ENCODE data around the gene HAPLN2.
A peak's percentile ranks its signal among the peaks of the same experiment; 100 is the strongest.
"Not testable (repeated sequence)": the region's sequence is repeated elsewhere in the genome, so short reads cannot be mapped to it uniquely, and the experiment has no call there.

Gene HAPLN2

DNA sequence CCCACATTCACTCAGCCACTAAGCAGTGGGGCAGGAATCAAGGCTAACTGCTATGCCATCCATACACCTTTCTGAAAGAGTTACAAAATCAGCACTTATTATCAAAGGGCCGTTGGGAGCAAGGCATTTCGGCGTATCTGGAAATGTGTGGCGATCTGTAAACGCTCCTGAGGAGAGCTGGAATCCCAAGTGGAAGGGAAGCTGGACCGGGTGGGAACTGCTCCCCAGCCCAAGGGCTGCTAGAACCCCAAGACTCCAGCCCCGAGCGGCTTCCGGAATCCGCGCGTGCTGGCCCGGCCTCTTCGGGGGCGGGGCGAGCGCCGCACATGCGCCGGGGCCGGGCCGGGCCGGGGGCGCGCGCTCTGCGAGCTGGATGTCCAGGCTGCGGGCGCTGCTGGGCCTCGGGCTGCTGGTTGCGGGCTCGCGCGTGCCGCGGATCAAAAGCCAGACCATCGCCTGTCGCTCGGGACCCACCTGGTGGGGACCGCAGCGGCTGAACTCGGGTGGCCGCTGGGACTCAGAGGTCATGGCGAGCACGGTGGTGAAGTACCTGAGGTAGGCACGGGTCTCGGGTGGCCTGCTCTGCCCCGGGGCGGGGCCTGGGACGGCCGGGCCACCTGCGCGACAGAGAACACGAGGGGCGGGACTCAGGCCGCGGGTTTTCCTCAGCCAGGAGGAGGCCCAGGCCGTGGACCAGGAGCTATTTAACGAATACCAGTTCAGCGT is 27.6 kb upstream of the HAPLN2 start, which contains the start of gene NAXE:
NAXE (plus strand) TSS at position 345 of the 726 bp plus-strand sequence; CDS start at position 374, 29 bp downstream.
- peak in 1 of 2 donors; percentile 50 for DNase-seq (ENCODE audit: extremely low read depth in 1 of 2, low read depth in 1 of 2)

DNA sequence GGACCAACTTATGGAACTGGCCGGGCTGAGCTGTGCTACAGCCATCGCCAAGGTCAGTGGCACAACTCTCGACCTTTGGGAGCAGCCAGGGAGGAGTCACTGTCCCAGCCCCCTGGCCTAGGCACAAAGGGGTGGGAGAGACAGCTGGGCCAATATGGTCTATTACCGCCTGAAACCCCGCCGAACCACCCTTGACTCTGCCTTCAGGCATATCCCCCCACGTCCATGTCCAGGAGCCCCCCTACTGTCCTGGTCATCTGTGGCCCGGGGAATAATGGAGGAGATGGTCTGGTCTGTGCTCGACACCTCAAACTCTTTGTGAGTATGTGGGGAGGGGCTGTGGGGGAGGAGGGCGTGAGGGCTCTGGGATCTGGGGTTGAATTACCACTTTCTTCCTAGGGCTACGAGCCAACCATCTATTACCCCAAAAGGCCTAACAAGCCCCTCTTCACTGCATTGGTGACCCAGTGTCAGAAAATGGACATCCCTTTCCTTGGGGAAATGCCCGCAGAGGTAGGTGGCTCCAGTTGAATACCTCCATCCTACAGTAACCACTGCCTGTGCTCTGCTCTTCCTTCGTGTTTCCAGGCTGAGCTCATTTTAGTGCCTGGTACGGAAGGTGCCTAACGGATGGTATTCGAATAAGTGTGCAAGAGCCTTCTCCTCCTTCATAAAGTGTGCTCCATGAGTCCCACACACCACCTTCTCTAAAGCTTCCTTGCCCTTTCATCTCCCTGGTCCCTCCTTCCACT is 26.9 kb upstream of the HAPLN2 start:
- no peak for DNase-seq (ENCODE audit: extremely low read depth in 1 of 2, low read depth in 1 of 2)

DNA sequence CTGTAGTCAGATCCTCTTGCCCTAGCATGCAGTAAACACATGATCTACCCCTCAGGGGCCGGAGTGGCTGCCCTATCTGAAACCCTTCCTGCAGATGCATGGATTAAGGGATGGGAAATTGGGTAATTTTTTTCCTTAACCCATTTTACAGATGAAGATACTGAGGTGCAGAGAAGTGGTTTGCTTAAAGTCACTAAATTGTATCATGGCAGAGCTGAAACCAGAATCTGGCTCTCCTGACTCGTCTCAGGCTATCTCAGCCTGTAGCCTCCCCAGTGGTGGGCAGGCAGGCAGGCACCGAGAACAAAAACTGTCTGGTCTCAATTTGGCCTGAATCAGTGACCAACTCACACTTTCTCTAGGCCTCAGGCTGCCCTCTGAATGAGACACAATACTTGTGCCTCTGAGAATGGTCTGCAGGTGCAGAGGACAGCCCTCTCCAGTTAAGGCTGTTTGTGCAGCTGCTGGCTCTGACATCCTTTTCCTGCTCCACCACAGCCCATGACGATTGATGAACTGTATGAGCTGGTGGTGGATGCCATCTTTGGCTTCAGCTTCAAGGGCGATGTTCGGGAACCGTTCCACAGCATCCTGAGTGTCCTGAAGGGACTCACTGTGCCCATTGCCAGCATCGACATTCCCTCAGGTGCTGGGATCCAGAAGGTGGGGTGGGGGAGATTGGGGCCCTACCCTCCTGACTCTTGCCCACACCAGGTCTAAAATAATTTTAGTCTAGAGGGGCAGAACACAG is 26.1 kb upstream of the HAPLN2 start:
- no peak for DNase-seq (ENCODE audit: extremely low read depth in 1 of 2, low read depth in 1 of 2)

DNA sequence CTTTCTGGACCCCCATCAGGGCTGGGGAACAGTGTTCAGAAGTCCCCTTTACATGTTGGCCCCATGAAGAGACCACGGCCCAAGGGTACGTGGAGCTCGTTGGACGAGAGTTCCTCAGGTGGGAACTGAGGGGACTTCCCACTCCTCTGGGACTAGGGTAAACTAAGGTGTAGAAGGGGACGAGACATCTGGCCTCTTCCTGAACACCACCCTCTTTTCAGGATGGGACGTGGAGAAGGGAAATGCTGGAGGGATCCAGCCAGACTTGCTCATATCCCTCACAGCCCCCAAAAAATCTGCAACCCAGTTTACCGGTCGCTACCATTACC is 25.6 kb upstream of the HAPLN2 start:
- no peak for DNase-seq (ENCODE audit: extremely low read depth in 1 of 2, low read depth in 1 of 2)

DNA sequence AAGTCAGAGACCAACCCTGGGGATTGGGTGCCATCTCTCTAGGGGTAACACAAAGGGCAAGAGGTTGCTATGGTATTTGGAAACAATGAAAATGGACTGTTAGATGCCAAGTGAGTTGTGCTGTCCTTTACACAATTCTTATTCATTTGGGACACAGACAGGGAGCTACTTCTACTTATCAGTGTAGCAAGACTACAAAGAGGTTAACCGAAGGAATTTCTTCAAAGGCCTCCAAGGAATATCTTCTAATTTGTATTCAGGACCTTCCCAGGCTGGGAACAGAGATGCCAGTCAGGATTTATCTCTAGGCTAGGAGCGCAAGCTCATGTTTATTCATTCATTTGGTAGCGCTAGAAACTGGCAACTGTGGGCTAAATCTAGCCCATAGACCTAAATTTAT is 25.0 kb upstream of the HAPLN2 start:
- no peak for DNase-seq (ENCODE audit: extremely low read depth in 1 of 2, low read depth in 1 of 2)

DNA sequence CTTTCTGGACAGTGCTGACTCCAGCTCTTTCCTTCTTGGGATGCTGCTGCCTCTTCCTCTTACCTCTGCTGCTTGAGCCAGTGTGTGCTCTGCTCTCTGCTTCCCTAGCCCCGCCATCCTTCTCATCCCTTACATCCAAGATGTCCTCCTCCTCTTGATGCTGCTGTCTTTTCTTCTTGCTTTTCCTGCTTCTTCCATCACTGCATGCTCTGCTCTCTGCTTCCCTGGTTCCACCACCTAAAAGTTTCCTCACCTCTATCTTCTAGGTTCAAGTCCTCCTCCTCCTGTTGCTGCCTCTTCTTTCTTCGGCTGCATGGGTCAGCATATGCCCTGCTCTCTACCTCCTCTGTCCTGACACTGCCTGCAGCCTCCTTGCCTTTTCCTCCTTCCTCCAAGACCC is 24.2 kb upstream of the HAPLN2 start:
- no peak for DNase-seq (ENCODE audit: extremely low read depth in 1 of 2, low read depth in 1 of 2)

DNA sequence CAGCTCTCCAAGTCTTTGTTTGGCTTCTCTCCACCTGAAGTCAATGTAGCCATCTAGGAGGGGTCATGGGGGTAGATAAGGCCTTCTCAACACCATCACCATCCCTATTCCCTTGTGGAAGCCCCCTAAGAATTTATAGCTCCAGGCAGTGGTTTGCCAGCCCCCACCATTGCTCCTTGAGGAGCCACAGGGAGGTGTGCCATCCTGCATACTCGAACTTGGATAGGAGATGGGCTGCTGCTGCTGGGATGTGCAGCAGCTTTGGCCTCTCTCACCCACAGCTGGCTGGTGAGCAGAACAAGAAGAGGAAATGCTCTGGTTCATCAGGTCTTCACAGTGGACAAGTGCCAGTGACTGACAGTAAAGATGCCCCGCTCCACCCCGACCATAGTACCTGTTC is 22.8 kb upstream of the HAPLN2 start:
- no peak for DNase-seq (ENCODE audit: extremely low read depth in 1 of 2, low read depth in 1 of 2)

DNA sequence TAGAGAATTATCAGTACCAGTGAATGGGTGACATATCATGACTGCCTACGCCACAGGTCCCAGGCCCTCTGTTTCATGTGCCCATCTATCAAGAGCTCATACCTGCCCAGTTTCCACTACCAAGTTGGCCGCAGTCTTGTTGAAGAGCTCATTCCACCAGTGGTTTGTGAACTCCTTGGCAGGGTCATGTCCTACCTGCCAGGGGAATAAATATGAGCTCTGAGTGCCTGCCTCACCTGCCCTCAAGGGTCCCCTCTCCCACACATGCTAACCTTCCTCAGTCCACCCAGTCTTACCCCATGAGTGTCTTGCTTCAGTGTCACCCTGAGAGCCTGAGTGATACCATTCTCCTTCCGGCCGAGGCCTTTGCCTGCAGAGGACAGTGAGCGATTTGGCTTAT is 21.1 kb upstream of the HAPLN2 start:
- DNase-seq (ENCODE audit: extremely low read depth in 1 of 2, low read depth in 1 of 2) = no peak

DNA sequence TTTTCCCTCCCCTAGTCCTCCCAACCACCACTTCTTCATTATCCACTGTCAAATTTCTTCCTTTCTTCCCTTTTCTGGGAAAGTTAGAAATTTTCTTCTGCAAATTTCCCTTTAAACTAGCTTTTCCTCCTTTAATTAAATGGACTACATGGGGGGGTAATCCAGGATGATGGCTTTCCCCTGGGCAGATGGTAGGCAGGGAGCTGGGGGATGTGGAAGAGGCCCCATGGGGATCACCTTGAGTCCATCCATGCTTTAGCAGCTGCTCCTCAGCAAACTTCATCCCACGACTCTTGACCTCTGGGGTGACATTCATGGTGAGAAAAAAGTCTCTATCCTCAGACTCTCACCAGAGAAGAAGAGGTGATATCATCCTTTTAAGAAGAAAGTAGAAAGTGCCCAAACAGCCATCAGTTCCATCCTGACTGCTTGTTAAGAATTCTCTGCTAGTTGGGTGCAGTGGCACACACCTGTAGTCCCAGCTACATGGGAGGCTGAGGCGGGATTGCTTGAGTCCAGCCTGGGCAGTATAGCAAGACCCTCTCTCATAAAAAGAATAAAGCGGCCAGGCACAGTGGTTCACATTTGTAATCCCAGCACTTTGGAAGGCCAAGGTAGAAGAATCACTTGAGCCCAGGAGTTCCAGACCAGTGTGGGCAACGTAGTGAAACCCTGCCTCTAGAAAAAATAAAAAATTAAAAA is 20.3 kb upstream of the HAPLN2 start:
- no peak for DNase-seq (ENCODE audit: extremely low read depth in 1 of 2, low read depth in 1 of 2)

DNA sequence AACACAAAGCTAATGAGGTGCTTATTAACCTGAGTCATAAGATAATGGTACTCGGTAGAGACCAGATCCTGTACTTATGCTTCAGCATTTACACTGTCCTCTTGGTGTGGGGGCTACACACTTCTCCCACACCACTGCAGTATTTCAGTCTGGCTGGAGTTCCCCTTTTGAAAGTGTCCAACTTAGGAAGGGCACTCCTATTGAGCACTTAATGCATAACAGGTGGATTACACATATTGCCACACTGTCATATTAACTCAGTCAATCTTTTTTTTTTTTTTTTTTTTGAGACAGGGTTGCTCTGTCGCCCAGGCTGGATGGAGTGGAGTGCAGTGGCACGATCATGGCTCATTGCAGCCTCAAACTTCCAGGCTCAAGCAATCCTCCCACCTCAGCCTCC is 19.4 kb upstream of the HAPLN2 start:
- DNase-seq (ENCODE audit: extremely low read depth in 1 of 2, low read depth in 1 of 2) = no peak

DNA sequence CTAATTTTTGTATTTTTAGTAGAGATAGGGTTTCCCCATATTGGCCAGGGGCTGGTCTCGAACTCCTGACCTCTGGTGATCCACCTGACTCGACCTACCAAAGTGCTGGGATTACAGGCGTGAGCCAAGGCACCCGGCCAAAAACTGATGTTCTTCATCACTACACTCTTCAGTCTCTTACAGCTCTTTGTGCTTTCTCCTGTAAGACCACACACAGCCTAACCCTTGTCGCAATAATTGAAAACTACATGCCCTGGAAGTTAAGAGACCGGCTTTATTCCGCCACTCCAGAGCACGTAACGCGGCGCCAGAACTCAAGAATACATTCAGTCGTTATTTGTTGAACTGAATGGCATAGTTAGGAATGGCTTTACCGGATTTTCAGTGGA is 18.5 kb upstream of the HAPLN2 start:
- no peak for DNase-seq (ENCODE audit: extremely low read depth in 1 of 2, low read depth in 1 of 2)

DNA sequence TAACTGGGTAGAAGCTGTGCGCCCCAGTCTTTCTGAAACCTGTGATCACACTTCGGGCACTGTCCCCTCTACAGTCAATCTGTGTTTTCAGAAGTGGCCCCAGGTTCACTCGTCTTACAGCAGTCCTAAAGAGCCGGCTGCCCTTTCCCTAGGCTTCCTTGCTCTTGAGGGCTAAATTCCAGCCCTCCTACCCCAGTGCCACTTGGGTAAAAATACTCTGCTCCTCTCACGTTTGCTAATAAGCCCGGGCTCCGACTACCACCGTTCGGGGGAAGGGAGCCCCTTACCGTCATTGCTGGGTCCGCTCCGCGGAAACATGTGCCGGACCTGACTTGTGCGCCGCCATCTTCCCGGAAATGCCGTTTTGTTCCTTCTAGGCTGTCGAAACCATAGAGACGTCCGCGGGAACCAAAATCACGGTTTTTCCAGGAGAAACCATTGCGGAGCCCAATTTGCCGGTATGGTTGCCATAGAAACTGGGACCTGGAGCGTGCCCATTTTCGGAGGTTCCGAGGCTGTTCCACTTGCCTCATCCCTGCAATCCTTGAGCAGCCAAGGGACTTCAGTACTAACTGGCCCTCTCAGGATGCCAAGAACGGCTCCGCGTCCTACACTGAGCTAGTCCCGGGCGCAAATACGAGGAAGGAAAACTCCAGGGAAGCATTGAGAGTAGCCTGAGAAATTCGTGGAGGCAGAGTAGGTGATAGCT is 17.9 kb upstream of the HAPLN2 start, which contains the start of gene GPATCH4:
GPATCH4 (minus strand) TSS at position 358 of the 709 bp plus-strand sequence.
- peak; percentile 60 to 74 for DNase-seq (ENCODE audit: extremely low read depth in 1 of 2, low read depth in 1 of 2)

DNA sequence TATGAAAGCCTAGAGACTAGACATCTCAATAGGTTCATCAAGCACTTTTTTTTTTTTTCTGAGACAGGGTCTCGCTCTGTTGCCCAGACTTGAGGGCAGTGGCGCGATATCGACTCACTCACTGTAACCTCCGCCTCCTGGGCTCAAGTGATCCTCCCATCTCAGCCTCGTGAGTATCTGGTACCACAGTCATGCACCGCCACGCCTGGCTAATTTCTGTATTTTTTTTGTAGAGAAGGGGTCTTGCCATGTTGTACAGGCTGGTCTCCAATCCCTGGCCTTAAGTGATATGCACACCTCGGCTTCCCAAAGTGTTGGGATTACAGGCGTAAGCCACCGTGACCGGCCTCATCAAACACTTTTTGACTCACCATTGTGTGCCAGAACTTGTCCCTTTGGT is 17.3 kb upstream of the HAPLN2 start:
- no peak for DNase-seq (ENCODE audit: extremely low read depth in 1 of 2, low read depth in 1 of 2)

DNA sequence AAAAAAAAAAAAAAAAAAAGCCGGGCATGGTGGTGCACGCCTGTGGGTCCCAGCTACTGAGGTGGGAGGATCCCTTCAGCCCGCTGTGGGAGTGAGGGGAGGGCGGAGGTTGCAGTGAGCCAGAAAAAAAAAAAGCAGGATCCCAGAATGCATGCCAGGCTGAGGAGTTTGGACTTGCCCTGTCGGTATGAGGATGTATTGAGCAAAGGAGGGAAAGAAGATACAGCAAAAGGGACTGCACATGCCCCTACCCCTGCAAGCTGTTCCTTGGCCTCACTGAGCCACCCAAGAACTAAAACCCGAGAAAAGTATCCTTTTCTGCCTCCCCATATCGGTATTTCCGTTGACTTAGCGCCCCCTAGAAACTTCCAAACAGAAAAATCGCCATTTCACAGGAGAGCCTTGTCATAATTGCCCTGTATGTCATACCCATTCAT is 16.6 kb upstream of the HAPLN2 start:
- no peak for DNase-seq (ENCODE audit: extremely low read depth in 1 of 2, low read depth in 1 of 2)

DNA sequence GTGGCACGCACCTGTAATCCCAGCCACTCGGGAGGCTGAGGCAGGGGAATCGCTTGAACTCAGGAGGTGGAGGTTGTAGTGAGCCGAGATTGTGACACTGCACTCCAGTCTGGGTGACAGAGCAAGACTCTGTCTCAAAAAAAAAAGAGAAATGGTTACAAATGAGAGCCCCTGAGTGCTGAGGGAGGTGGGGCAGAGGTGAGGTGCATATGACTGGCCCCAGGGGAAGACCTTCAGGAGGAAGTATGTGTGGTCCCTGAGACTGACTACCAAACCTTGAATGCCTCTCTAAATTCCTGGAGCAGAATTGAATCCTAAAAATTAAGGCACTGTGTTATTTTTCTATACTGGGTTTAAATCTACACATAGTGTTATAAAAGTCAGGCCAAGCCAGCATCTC is 11.9 kb upstream of the HAPLN2 start:
- not testable (repeated sequence) for DNase-seq (ENCODE audit: extremely low read depth in 1 of 2, low read depth in 1 of 2)

DNA sequence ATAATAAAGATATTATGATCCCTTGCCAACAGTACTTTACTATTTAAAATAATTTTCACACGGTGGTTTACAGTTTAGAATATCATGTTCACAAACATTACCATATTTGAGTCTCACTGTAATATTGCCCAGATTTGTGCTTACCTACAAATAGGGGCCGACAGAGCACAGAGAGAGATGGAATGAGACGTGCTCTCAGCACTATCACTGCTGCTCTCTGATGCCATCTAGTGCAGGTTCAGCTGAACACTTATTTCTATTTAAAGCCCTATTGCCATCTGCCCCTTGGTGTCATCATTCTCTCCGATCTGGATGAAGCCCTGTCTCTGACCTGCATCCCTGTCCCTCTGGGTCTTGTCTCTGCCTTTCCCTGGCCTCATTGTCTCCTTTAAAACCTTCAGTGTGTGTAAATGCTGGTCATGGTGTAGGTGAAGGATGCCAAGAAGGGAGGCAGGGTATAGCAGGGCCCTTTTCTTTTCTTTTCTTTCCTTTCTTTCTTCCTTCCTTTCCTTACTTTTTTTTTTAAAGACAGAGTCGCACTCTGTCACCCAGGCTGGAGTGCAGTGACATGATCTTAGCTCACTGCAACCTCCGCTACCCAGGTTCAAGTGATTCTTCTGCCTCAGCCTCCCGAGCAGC is 11.1 kb upstream of the HAPLN2 start:
- peak in 1 of 2 donors; percentile 49 for DNase-seq (ENCODE audit: extremely low read depth in 1 of 2, low read depth in 1 of 2)

DNA sequence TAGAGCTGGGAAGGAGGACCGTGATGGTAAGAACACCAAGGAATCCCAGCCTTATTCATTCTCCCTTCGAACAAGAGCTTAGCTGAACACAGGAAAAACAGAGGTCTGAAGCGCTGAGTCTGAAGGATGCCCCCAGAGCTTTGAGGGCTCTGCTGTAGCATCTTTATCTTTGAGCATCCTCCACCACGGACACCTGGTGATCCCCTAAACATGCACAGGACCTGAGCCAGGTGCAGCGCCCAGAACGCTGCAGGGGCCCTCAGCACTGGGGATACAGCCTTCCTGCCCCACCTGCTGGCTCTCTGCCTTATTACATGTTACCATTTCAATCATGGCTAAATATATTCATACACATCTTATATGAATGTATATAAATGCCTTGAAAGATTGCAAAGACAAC is 10.2 kb upstream of the HAPLN2 start:
- DNase-seq (ENCODE audit: extremely low read depth in 1 of 2, low read depth in 1 of 2) = peak in 1 of 2 donors; percentile 38

DNA sequence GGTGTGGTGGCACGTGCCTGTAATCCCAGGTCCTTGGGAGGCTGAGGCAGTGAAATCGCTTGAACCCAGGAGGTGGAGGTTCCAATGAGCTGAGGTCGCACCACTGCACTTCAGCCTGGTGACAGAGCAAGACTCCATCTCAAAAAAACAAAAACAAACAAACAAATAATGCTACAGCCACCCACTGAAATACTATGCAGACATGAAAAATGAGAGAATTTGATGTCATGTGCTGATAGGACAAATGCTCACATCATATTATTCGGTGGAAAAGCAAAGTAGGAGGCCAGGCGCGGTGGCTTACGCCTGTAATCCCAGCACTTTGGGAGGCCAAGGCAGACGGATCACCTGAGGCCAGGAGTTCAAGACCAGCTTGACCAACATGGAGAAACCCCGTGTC is 9.1 kb upstream of the HAPLN2 start:
- not testable (repeated sequence) for DNase-seq (ENCODE audit: extremely low read depth in 1 of 2, low read depth in 1 of 2)

DNA sequence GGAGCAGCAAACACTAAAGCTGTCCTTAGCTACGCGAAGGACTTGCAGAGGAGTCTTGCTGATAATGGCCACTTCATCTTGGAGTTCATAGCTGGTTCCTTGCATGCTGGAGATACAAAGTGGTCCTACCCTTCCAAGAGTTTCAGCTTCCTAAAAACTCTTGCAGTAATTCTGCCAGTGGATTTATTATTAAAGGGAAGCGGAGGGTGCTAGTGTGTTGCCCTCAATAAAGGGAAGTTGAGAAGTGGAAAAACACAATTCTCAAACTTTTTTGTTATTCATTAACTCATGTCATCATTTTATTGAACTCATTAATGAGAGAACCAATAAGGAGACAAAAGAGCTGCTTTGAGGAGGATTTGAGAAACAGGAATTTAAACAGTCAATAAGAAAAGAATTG is 6.5 kb upstream of the HAPLN2 start:
- no peak for DNase-seq (ENCODE audit: extremely low read depth in 1 of 2, low read depth in 1 of 2)

DNA sequence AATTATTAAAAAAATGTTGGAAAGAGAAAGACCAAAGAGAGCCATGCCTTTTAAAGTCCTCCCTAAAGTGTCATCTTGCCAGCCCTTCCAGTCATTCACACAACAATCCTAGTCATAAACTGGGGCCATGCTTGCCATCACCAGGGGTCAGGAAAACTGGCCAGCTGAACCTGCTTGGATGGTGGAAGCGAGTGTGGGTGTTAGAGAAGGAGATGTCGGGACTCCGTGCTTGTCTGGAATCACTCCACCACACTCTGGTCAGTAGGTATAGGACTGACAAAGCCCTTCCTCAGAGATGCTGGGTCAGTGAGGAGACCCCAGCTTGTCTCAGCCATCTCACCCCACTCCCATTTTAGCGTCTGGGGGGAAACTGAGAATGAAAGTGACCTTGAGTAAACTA is 3.3 kb upstream of the HAPLN2 start:
- DNase-seq (ENCODE audit: extremely low read depth in 1 of 2, low read depth in 1 of 2) = no peak

All from stimulated activated CD8-positive, alpha-beta memory T cell treated with anti-CD3 and anti-CD28 coated beads, Interleukin-7, amount 100 ng/mL, for 48 hours (primary cell).